HG02623 (cell line): ENCODE data around the gene CRACR2B.

Source experiments
- ATAC-seq: cut with Tn5 transposase; IDR thresholded peaks from one replicate; pipeline ENCODE4 v1.9.1; 2021; ENCODE audit warnings: moderate library complexity; ENCODE audit not compliant: unreplicated experiment

CRACR2B gene

DNA sequence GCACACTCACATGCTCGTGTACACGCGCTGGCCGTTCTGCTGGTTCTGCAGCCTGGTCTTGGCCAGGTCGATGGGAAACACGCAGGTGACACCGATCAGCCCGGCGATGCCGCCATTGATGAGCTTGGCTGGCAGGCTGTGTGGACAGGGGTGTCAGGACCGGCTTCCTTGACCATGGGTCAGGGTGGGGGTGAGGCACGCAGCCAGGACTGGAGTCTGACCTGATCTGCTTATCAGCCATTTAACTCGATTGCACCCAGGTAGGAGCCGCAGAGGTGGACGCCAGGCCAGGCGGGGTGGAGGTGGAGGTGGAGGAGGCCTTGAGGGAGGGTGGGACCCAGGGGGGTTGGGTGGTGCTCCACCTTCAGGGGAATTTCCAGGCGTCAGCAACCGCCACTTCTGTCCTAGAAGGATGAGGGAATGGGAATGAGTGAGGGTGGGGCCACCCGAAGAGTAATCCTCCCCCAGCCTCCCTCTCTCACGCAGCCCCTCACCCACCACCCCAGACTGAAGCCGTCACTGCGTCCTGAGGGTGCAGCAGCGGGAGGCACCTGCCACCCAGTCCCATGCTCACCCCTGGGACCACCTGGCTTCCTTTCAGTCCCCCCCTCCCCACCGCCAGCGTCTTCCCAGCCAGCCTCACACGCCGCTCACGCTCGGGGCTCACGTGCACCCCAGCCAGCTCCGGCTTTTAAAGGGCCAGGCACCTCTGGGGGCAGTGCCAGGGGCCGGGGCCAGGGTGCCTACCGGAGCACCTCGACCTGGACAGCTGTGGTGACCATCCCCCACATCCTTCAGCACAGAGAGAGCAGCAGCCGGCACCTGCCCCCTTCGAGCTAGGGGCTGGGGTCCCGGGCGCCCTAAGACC, 32.7 kb upstream of the CRACR2B start:
- ATAC-seq: no peak

DNA sequence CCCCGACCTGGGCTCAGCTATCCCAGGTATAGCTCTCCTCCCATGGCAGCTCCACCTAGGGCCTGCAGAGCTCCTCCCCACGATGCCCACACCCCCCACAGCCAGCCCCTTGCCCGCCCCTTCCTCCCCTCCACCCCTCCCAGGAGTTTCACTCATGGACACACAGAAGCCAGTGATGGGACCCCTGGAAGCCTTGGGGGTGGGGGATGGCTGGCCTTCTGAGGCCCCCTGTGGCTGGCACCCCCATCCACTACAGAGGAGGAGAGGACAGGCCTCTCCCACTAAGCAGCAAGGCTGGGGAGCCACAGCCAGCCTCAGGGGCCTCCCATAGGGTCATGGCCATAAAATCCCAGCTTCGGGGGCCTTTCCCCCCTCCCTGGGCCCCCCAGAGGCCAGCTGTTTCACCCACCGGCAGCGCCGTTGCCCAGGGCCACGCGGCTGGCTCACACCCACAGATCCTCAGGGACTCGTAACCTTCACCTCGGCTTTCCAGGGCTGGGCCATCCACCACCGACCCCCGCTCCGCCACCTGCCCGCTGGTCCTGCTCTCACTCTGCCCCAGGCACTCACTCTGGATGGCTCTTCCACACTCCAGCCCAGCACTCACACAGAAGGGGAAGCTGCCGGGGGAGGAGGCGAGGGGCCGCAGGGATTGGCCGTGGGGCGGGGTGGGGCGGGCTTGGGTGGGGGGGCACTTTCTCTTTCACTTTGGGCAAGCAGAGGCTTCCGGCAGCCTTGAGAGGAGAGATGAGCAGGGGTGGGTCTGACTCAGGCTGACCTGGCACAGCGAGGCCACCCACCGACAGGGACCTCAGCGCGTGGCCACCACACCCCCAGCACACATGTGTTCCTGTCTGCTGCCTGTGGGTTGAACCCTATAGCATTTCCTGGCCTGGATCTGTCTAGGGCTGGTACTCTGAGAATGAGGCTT, 31.8 kb upstream of the CRACR2B start:
- no peak for ATAC-seq

DNA sequence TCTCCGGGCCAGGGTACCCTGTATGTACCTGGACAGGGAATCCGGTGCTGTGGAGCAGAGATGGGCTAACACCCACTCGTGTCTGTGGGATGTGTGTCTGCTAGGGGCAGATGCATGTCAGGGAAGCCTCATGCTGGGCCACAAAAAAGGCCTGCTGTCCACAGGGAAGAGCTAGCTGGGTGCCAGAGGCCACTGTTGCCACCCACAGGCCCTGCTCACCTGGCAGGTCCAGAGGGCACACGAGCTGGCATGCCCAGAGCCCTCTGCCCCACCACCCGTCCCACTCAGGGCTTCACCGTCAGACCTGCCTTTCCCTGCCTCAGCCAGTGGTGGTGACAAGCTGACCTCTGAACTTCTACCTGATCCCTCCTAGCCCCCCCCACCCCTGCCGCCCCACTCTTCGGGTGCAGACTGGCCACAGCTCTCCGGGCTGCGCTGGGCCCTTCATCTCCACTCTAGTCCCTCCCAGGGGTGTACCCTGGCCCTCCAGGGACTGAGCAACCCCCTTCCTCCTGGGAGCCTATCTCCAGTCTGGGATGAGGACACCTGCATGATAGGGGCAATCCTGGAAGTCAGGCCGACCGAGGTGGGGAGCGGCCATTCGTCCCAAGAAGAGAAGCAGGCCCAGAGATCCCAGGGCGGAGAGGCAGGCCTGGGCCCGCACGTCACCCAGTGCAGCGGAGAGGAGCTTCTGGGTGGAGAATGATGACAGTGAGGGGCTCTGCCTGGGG, 31.0 kb upstream of the CRACR2B start:
- no peak for ATAC-seq

DNA sequence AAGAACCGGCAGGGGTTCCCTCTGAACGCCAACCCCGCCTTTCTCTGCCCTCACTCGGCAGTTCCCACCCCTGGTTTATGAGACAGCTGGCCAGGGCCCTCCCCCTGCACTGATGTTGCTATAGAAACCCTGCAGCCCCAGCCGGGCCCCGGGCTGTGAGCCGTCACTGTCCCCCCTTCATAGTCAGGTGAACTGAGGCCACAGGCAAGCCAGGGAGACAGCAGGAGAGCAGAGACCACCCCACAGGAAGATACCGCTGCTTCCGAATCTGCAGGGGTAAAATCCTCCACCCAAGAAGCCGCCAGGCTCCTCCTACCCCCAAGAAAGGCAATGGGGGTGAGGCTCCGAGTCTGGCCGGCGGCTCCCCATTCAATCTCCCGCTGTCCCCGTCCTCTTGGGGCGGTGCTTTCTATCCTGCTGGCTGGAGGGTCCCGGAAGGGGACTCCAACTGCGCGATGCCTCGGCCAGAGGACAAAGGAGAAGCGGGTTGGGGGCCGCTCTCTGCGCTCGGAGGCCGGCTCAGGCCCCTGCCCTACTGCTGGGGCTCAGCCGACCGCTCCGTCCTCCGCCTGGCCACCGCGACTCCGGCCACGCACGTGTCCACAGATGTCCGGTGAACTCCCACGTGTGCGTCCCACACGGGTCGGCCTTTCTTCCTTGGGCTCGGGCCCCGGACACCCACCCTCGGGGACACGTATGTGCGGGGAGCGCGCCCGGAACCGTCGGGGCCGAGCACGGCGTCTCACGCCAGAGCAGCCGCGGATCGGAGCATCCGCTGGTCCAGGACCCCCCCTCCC, 30.2 kb upstream of the CRACR2B start:
- peak; percentile 39 for ATAC-seq

DNA sequence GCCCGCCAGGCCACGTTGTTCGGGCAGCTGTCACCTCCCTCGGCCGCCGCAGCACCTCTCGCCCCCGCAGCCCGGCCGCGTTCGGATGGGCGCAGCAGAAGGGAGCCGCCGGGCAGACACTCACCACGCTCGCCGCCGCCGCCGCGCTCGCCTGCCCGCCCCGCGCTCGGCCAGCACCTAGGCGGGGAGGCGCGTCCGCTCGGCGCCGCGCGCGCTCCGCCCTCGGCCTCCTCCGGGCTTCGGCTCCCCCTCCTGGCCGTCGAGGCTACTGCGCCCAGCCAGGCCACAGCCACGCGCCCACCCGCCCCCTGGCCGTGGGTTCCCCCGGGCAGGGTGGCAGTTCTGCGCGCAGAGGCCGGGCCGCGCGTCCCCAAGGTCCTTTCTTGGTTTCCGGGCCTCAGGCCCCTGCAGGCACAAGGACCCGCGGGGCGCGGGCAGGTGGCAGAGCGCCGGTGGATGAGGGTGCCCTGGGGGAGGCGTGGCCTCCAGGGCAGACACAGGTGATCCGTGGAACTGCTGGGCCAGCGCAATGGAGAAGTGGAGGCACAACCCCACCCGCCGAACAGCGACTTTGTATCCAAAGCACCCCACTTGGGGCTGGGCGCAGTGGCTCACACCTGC, 29.5 kb upstream of the CRACR2B start, which contains the start of gene SLC25A22:
TSS of gene SLC25A22 (minus strand) at position 189 of the 621 bp plus-strand sequence. CDS start 3,275 bp downstream, outside the sequence.
- peak; percentile 44 for ATAC-seq

DNA sequence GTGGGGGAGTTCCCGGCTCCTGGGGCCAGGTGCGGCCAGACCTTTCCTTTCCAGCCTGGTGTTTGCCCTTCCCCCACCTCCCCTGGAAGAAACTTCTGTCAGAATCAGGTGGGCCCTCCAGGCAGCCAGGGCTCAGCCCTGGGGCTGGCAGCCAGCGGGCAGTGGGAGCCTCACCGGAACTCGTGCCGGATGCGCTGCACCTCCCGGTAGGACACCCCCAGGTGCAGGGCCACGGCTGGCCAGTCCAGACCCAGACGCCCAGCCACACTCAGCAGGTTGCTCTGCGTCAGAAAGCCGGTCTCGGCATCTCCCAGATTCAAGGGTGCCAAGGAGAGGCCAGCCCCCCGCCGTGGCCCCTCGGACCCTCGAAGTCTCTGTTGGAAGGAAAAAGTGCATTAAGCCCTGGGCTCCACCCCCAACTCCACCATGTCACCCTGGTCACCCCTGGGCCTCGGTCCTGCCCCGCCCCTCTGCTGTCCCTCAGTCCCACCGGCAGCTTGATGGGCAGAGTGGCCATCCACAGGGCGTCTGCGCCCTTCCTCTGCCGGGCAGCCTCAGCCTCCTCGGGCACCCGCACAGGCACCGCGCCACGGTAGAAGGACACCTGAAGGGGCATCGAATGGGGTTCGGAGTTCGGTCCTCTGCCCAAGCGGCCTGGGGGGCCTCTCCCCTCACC, 27.9 kb upstream of the CRACR2B start:
- ATAC-seq: no peak

DNA sequence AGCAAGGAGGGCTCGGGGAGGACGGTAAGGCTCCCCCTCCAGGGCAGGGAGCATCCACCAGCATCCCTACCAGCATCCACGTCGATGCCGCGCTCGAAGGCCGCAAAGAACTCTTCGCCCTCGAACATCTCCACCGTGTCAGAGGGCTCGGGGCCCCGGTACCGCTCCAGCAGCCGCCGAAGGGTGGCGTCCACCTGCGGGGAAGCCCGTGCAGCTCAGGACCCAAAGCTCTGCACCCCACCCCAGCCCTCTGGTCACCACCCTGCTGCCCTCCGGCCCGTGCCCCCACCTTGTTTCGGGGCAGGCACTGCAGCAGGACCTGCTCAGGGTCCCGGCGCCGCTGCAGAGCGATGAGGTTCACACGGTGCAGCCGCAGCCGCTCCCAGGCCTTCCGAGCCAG, 27.2 kb upstream of the CRACR2B start:
- ATAC-seq: no peak

DNA sequence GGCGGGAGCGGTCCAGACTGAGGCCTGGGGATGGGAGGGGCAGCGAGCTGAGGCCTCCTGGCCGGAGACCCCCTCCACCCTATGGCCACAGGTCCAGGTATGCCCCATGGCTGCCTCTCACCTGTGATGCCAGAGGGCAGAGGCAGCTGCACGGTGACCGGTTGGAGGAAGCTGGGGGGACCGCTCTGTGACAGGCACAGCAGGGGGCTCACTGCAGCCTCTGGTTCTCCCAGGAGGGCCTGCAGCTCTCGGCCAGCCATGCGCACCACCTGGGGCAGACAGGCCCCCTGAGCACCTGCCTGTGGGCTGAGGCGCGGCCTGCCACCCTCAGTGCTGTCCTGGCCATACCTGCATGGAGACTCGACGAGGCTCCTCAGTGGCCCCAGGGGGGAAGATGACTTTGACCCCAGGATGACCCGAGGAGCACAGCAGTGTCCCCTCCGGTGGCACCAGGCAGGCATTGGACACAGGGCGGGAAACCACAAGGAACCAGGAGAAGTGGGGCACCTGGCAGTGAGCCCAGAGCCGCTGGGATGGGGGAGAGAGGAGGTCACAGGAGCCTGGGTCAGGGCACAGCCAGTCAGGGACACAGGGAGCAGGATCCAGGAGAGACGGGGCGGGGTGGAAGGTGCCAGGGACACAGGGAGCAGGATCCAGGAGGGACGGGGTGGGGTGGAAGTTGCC, 26.5 kb upstream of the CRACR2B start:
- ATAC-seq: no peak

DNA sequence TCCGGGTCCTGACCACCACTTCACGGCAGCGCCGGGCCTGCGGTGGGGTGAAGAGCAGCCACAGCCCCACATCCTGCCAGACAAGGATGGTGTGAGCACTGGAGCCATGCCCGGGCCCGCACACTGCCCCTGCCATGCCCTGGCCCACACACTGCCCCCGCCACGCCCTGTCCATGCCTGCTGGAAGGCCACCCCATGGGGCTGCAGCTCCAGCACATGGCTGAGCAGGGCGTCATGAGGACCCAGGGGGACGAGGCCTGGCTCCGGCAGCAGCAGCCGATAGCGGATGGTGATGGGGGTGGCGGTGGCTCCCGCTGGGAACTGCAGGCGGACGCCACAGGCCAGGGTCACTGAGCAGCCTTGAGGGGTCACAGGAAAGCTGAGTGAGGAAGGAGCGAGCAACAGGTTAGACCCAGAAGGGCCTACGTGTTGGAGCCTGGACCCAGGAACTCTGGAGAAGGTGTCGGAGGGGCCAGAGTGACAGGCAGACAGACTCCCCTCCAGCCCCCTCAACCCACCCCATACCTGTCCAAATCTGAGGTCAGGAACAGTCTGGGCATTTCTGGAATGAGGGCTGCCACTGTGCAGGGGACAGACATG, 25.6 kb upstream of the CRACR2B start:
- no peak for ATAC-seq

DNA sequence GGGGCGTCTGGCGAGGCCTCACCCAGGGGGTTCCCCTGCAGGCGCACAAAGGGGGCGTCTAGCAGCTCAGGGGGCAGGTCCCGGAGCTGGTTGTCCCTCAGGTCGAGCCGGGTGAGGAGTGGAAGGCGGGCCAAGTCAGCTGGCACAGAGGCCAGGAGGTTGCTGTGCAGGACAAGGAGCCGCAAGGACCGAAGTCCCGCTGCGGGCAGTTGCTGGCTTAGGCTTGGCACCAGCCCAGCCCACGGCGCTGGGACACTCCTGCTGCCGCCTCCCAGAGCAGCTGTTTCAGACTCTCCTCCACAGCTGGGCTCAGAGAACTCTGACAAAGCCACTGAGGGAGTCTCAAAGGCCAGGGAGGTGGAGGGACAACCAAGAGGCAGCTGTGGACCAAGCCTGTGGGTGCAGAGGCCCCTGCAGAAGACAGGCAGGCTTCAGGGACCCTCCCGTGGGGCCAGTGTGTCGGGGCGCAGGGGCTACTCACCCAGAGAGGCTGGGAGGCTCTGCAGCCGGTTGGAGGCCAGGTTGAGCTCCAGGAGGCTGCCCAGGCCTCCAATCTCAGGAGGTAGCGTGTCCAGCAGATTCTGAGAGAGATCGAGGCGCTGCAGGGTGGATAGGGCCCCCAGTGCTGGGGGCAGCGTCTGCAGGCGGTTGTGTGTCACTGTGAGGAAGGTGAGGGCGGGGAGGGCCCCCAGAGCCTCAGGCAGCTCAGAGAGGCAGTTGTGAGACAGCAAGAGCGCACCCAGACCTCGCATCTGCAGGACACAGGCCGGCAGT, 24.8 kb upstream of the CRACR2B start:
- no peak for ATAC-seq

DNA sequence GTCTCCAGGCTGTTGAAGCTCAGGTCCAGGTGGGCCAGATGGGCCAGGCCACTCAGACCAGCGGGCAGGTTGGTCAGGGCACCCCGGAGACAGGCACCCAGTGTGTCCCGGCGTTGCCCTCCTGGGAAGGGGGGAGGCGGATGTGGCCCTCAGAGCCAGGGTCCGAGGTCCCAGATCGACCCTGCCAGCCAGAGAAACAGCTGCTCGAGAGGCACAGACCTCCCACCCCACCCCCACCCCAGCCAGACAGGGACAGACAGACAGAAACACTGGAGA, 24.3 kb upstream of the CRACR2B start:
- ATAC-seq: no peak

DNA sequence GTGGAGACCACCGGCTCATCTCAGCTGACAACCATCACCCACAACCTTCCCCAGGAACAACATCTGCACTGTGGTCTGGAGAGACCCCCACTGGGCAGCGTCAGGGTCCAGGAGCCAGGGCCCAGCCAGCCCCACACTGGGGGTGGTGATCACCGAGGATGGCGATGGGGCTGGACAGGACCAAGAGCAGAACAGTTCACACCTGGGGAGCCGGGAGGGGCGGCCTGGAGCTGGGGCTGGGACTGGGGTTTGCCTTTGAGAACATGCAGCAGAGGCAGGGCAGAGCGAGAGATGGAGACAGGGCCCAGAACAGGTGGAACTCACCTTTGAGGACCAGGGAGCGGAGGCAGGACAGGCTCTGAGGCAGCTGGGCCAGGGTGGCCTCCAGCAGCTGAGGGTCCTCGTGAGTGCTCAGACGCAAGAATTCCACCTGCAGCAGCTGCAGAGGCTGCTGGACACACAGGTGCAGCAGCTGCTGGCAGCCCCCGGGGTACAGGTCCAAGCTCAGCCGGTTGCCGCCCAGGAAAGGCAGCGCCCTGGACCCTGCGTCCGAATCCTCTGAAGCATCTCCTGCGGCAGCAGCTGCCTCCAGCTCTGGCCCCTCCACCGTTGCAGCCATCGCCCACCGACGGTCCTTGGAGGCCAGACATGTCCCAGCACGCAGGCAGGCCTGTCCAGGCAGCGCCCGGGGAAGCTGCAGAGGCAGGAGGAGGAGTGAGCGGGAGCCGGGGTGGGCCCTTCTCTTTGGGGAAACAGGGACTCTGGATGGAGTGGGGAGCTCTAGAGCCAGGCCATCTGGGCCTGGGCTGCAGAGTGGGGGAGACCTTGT, 23.7 kb upstream of the CRACR2B start:
- no peak for ATAC-seq

DNA sequence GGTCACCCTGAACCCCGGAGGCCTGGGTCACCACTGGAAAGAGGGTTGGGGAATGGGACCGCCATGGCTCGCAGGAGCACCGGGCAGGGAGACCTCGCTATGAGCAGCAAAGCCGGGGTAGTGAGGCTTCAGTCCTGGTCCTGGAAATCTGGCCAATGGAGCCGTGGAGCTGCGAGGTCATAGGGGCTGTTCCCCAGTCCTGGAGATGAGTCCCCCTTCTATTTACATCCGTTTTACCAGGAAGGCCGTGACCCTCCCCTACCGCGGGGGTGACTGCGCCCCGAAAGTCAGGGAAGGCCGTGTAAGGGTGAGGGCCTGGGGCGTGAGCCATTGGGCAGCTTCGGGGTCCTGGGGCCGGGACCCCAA, 23.1 kb upstream of the CRACR2B start:
- ATAC-seq: no peak

DNA sequence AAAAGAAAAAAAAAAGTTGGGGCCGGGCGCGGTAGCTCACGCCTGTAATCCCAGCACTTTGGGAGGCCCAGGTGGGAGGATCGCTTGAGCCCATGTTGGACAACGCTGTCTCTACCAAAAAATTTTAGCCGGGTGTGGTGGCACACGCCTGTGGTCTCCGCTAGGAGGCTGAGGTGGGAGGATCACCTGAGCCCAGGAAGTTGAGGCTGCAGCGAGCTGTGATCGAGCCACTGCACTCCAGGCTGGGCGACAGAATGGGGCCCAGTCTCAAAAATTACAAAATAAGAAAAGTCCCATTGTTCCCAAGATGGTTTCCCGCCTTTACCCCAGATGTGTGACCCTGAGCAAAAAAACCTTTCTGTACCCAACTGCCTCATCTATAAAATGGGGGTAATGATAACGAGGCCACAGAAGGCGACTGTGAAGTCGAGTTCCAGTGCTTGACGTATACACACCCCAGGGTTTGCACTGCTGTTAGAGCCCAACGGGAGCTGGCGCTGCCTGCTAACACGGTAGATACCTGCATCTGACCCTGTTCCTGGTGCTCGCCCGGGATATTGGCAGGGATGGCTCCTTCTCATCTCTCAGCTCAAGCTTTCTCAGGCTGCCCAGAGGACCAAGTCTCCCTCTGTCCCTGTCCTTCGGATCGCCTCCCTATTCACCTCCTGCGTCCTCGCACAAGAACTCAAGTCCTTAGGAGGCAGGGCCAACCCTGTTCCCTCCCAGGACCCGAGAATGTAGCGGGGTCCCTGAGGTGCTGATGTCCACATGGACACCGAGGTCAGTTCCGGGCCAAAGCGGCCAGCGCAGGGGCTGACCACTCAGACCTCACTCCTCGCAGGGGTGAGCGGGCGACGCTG, 19.1 kb upstream of the CRACR2B start:
- no peak for ATAC-seq

DNA sequence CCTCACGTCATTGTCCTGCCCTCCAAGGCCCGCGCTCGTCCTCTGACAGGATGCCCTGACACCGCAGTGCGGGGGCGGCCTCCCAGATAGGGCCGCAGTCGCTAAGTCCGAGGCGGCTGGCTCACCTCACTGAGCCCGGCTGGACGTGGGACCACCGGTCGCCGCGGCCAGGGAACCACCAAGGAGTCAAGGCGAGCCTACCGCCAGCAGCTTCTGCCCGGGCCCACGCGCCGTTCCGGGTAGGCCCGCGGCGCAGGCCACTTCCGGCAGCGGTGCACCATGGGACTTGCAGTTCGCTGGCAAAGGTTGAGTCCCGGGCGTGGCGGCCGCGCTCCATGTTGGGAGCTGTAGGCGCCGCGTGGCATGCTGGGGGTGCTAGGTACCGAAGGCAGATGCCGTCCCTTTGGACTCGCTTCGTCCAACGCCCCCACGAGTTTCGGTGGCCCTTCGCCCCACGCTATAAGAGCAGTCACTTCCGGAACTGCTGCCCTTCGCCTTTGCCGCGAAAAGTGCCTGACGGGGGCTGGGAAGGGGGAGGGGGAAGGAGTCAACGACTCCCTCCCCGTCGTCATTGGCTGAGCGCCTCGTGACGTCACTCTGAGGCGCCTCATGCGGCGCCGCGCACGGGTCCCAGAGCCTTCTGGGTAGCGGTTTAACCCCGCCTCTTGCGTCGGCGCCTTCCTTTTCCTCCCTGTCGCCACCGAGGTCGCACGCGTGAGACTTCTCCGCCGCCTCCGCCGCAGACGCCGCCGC, 18.3 kb upstream of the CRACR2B start, which contains the start of gene RPLP2:
TSS of gene RPLP2 (plus strand) at position 681 of the 753 bp plus-strand sequence. CDS start 268 bp downstream, outside the sequence.
- ATAC-seq: peak; percentile 62
